MM.1S (cell line): Measurements from ENCODE around the gene TP53I3.
"Not testable (repeated sequence)": the region's sequence is repeated elsewhere in the genome, so short reads cannot be mapped to it uniquely, and the experiment has no call there.

Source experiments
- DNase-seq: peaks from one replicate; pipeline ENCODE4 v3.0.0-alpha.2; 2015
- H2AFZ ChIP-seq: fragments of 300-600 bp; sonication (generic); 2 replicates; pipeline ENCODE4 v1.6.0; 2016; ENCODE audit warnings: antibody characterized with exemption, low read length
- H3F3A ChIP-seq: fragments of 300-600 bp; sonication (generic); 2 replicates; pipeline ENCODE4 v1.6.1; 2016; ENCODE audit warnings: mild to moderate bottlenecking, antibody characterized with exemption, low read length, moderate library complexity, mixed read lengths; ENCODE audit not compliant: insufficient read depth
- H3K27ac ChIP-seq: fragments of 300-600 bp; sonication (generic); 2 replicates; pipeline ENCODE4 v1.5.1; 2016; ENCODE audit warnings: mild to moderate bottlenecking, low read length
- H3K27me3 ChIP-seq: fragments of 300-600 bp; sonication (generic); replicated peaks from 2 replicates; pipeline ENCODE4 v1.6.0; 2016; ENCODE audit warnings: low read length; ENCODE audit not compliant: insufficient read depth
- H3K36me3 ChIP-seq: fragments of 300-600 bp; sonication (generic); replicated peaks from 2 replicates; pipeline ENCODE4 v1.6.1; 2016; ENCODE audit warnings: mild to moderate bottlenecking, low read length, mixed read lengths; ENCODE audit not compliant: insufficient read depth
- H3K4me1 ChIP-seq: fragments of 300-600 bp; sonication (generic); 2 replicates; pipeline ENCODE4 v1.6.1; 2016; ENCODE audit warnings: low read length, mixed read lengths
- H3K4me2 ChIP-seq: fragments of 300-600 bp; sonication (generic); 2 replicates; pipeline ENCODE4 v1.6.0; 2016; ENCODE audit warnings: low read depth, low read length
- H3K4me3 ChIP-seq: fragments of 300-600 bp; sonication (generic); 2 replicates; pipeline ENCODE4 v1.5.1; 2016; ENCODE audit warnings: low read length, mixed read lengths
- H3K79me2 ChIP-seq: fragments of 300-600 bp; sonication (generic); 2 replicates; pipeline ENCODE4 v1.6.1; 2016; ENCODE audit warnings: mixed run types, low read length, mixed read lengths
- H3K9ac ChIP-seq: fragments of 300-600 bp; sonication (generic); 2 replicates; pipeline ENCODE4 v1.6.1; 2016; ENCODE audit warnings: low read length, mixed read lengths
- H3K9me2 ChIP-seq: fragments of 300-600 bp; sonication (generic); replicated peaks from 2 replicates; pipeline ENCODE4 v1.6.1; 2016; ENCODE audit warnings: mild to moderate bottlenecking, low read length, mixed read lengths; ENCODE audit not compliant: insufficient read depth
- H3K9me3 ChIP-seq: fragments of 300-600 bp; sonication (generic); replicated peaks from 2 replicates; pipeline ENCODE4 v1.6.1; 2016; ENCODE audit warnings: mild to moderate bottlenecking, low read length, mixed read lengths; ENCODE audit not compliant: insufficient read depth
- H4K20me1 ChIP-seq: fragments of 300-600 bp; sonication (generic); 2 replicates; pipeline ENCODE4 v1.6.1; 2016; ENCODE audit warnings: mild to moderate bottlenecking, low read length, moderate library complexity, mixed read lengths; ENCODE audit not compliant: insufficient read depth
- EZH2 ChIP-seq: fragments of 300-600 bp; sonication (generic); optimal IDR thresholded peaks from 2 replicates; pipeline ENCODE3; 2017; ENCODE audit warnings: low read depth, mild to moderate bottlenecking, antibody characterized with exemption, low read length, mixed read lengths
- EZH2phosphoT487 ChIP-seq: fragments of 300-600 bp; sonication (generic); IDR thresholded peaks from 2 replicates; pipeline ENCODE4 v1.6.1; 2018; ENCODE audit warnings: antibody characterized with exemption, low read length
- TF ChIP-seq, protein P1 (sequence below): fragments of 300-600 bp; sonication (generic); IDR thresholded peaks from 2 replicates; pipeline ENCODE4 v1.5.1; 2016; ENCODE audit warnings: antibody characterized with exemption, low read length, mixed read lengths

Gene TP53I3

DNA sequence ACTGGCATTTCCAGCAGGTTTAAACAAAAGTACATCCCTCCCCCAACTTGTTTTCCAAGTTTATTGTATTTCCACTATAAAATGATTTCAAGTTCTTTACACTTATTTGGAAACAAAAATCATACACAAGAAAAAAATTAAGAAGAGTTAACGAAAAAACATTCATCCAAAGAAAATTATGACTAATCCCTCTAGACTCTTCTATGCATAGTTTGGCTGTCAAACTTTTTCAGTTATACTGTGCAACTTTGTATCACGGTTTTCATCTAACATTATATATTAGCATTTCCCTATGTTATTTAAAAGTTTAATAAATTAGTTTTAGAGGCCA is 38.1 kb downstream of the TP53I3 start:
- Histone ChIP-seq H3K9me3 (no peaks in the 10 kb centered on the region), H3K79me2 (peaks cover 11% of the 10 kb centered on the region)

DNA sequence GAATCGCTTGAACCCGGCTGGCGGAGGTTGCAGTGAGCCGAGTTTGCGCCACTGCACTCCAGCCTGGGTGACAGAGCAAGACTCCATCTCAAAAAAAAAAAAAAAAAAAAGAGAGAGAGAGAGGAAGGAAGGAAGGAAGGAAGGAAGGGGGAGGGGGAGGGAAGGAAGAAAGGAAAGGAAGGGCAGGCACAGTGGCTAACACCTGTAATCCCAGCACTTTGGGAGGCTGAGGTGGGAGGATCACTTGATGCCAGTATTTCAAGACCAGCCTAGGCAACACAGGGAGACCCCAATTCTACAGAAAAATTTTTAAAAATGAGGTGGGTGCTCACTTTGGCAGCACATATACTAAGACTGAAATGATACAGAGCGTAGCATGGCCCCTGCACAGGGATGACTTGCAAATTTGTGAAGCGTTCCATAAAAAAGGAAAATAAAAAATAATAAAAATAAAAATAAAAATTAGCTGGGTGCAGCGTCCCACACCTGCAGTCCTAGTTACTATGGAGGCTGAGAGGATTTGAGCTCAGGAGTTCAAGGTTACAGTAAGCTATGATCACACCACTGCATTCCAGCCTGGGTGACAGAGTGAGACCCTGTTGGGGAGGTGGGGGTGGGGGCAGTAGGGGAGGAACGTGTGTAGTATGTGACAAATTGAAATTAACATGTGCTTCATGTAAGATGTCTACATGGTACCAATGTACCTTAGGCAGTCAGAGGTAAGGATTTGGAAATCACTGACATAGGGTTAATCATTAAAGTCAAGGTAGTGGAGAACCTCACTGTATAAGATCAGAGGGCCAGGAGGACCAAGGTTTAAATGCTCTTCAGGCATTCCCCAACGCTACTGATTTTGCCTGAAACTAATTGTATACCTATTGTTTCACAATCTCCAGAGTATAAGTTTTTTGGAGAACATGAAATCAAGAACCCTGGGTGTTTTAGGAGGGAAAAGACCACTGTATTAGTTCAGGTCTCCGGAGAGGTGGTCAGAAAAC is 38.8 kb downstream of the TP53I3 start:
- no peak overlapping the region for H3K27ac ChIP-seq
- H3K4me3 ChIP-seq: peak overlapping the region; percentile 93; the same call in 1 of the 2 replicates
- H3K4me2 ChIP-seq: peak overlapping the region; percentile 63
- H4K20me1 ChIP-seq: no peaks in the 10 kb centered on the region
- no peak overlapping the region for H2AFZ ChIP-seq
- no peak overlapping the region for H3K9ac ChIP-seq
- peaks cover 3% of the 10 kb centered on the region; the same call in 1 of the 2 replicates for H3F3A ChIP-seq
- no peak for DNase-seq
- H3K9me2 ChIP-seq: no peaks in the 10 kb centered on the region
- TF ChIP-seq EZH2: no peak
- TF ChIP-seq, protein P1, sequence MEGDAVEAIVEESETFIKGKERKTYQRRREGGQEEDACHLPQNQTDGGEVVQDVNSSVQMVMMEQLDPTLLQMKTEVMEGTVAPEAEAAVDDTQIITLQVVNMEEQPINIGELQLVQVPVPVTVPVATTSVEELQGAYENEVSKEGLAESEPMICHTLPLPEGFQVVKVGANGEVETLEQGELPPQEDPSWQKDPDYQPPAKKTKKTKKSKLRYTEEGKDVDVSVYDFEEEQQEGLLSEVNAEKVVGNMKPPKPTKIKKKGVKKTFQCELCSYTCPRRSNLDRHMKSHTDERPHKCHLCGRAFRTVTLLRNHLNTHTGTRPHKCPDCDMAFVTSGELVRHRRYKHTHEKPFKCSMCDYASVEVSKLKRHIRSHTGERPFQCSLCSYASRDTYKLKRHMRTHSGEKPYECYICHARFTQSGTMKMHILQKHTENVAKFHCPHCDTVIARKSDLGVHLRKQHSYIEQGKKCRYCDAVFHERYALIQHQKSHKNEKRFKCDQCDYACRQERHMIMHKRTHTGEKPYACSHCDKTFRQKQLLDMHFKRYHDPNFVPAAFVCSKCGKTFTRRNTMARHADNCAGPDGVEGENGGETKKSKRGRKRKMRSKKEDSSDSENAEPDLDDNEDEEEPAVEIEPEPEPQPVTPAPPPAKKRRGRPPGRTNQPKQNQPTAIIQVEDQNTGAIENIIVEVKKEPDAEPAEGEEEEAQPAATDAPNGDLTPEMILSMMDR: no peak
- H3K27me3 ChIP-seq: peaks cover 13% of the 10 kb centered on the region; the same call in 1 of the 2 replicates
- no peaks in the 10 kb centered on the region for H3K36me3 ChIP-seq
- peaks cover 11% of the 10 kb centered on the region for H3K4me1 ChIP-seq
- H3K9me3 ChIP-seq: no peaks in the 10 kb centered on the region
- peaks cover 11% of the 10 kb centered on the region for H3K79me2 ChIP-seq

More for the DNA sequence above, 38.1 kb downstream of the TP53I3 start:
- Histone ChIP-seq H3K27ac (no peak overlapping the region), H3K4me3 (peak overlapping the region; percentile 93), H3K4me2 (peak overlapping the region; percentile 63), H2AFZ (peak overlapping the region; percentile 98), H3K36me3 (no peaks in the 10 kb centered on the region), H3K9ac (peak overlapping the region; percentile 69; the same call in 1 of the 2 replicates), H3K27me3 (peaks cover 13% of the 10 kb centered on the region; the same call in 1 of the 2 replicates), H4K20me1 (no peaks in the 10 kb centered on the region), H3K9me2 (no peaks in the 10 kb centered on the region), H3F3A (peaks cover 5% of the 10 kb centered on the region; the same call in 1 of the 2 replicates), H3K4me1 (peaks cover 11% of the 10 kb centered on the region)
- TF ChIP-seq, protein P1: no peak
- no peak for TF ChIP-seq EZH2phosphoT487
- no peak for TF ChIP-seq EZH2
- no peak for DNase-seq

DNA sequence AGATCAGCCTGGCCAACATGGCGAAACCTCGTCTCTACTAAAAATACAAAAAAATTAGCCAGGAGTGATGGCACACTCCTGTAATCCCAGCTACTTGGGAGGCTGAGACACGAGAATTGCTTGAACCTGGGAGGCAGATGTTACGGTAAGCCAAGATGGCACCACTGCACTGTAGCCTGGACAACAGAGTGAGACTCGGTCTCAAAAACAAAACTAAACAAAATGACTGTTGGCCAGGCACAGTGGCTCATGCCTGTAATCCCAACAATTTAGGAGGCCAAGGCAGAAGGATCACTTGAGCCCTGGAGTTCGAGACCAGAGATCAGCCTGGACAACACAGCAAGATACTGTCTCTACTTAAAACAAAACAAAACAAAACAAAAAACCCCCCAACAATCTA is 41.5 kb downstream of the TP53I3 start:
- peaks cover 11% of the 10 kb centered on the region for H3K79me2 ChIP-seq
- not testable (repeated sequence) for H3K27me3 ChIP-seq, H3K4me2 ChIP-seq, H3K36me3 ChIP-seq, H4K20me1 ChIP-seq, H3F3A ChIP-seq, H3K27ac ChIP-seq, H3K4me3 ChIP-seq, DNase-seq, H2AFZ ChIP-seq, H3K9ac ChIP-seq, H3K9me3 ChIP-seq, H3K9me2 ChIP-seq
- peaks cover 11% of the 10 kb centered on the region for H3K4me1 ChIP-seq

DNA sequence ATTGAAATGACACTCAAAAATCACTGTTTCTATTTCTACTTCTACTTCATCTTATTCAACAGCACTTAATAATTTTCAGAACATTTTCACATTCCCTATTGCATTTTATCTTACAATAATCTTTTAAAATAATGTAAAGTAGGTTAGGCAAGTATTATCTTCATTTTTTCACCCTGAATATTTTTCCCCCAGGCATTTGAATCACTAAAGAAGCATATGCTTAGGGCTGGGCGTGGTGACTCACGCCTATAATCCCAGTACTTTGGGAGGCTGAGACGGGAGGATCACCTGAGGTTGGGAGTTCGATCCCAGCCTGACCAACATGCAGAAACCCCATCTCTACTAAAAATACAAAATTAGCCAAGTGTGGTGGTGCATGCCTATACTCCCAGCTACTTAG is 44.1 kb downstream of the TP53I3 start:
- Histone ChIP-seq H3K27me3 (no peaks in the 10 kb centered on the region), H3K9me2 (no peaks in the 10 kb centered on the region), H3K79me2 (no peaks in the 10 kb centered on the region), H3K4me2 (no peak overlapping the region), H4K20me1 (no peaks in the 10 kb centered on the region), H3K27ac (no peak overlapping the region), H3K9ac (no peak overlapping the region), H2AFZ (no peak overlapping the region), H3K9me3 (no peaks in the 10 kb centered on the region), H3F3A (peaks cover 3% of the 10 kb centered on the region; the same call in 1 of the 2 replicates), H3K36me3 (no peaks in the 10 kb centered on the region), H3K4me3 (no peak overlapping the region), H3K4me1 (no peaks in the 10 kb centered on the region)
- TF ChIP-seq EZH2phosphoT487 (no peak), EZH2 (no peak)
- TF ChIP-seq, protein P1: no peak
- no peak for DNase-seq
